ENCODE results near the gene MICU1. TPM values are rescaled to one million over a fixed set of nuclear protein-coding genes. Genes with fewer than 3 reads are reported as not detected.
"Not testable (repeated sequence)": the region's sequence is repeated elsewhere in the genome, so short reads cannot be mapped to it uniquely, and the experiment has no call there.

MICU1 gene
- total RNA-seq, 1 experiment from 2014 or later = 26.7 TPM

DNA sequence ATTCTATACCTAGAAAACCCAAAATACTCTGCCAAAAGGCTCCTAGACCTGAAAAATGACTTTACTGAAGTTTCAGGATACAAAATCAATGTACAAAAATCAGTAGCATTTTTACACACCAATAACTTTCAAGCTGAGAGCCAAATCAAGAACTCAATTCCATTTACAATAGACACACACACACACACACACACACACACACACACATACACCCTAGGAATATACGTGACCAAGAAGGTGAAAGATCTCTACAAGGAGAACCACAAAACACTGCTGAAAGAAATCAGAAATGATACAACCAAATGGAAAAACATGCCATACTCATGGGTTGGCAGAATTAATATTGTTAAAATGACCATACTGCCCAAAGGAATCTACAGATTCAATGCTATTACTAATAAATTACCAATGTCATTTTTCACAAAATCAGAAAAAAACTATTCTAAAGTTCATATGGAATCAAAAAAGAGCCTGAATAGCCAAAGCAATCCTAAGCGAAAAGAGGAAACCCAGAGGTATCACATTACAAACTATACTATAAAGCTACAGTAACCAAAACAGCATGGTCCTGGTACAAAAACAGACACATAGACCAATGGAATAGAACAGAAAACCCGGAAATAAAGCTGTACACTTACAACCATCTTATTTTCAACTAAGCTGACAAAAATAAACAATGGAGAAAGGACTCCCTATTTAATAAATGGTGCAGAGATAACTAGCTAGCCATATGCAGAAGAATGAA is 122.0 kb downstream of the MICU1 start:
- DNase-seq (ENCODE audit: low read depth) = no peak

DNA sequence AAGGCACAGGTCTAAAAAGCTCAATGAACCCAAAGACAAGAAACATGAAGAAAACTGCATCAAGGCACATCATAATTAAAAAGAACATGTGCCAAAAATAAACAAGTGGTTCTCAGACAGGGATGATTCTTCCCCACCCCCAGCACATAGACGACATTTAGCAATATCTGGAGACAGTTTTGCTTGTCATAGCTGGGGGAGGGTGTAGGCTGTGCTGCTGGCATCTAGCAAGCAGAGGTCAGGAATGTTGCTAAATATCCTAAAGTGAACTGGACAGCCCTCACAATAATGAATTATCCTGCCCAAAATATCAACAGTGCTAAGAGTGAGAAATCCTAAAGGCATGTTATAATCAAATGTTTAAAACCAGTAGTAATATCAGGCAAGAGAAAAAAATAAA is 122.6 kb downstream of the MICU1 start:
- no peak for DNase-seq (ENCODE audit: low read depth)

DNA sequence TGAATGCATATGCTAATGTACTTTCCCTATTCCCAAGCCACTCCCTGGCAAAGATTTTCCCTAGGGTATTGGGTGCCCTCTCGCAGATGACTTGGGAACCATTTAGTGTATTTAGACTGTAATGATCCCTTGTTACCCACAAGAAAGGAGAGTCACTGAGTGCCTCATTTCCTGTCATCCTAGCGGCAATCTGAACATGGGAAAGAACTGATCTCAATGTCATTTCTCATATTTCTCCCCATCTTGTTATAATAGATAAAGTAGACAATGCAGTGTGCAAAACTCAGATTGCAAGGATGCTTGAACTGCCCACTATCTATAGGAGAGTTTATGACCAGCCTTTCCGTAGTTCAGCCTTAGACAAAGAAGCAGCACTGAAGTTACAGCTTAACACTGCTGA is 123.3 kb downstream of the MICU1 start:
- DNase-seq (ENCODE audit: low read depth) = no peak

DNA sequence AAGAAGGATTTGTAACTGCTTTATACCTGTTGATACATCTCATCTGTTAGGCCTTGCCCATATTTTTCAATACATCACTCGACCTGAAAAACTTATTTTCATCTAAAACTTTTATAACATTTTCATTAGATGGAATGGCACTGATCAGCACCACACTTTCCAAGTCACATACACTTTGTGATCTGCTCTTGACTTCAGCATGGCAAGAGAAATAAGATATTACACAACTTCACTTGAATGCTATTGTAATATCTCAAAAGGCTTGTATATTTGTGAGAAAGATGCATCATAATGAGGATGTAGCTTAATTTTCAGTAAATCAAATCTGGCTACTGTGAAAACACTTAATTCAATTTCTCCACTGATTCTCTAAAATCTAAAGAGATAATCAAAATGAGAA is 126.2 kb downstream of the MICU1 start:
- no peak for DNase-seq (ENCODE audit: low read depth)

DNA sequence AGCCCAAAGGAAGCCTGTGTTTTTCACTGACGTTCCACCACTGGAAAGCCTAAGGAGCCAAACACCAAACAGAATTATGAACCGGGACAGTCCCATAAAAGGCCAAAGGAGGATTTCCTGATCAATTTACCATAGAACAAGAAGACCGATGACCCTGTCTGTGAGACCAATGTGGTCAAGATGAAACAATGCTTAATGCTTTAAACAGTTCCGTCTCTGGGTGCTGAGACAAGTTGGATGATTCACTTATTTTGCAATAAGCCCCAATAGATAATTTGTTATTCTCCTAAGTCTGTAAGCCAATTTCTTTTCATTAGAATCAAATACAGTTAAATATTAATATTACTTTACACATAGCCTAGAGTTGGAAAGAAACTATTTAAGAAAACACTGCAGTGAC is 134.9 kb downstream of the MICU1 start:
- no peak for DNase-seq (ENCODE audit: low read depth)

DNA sequence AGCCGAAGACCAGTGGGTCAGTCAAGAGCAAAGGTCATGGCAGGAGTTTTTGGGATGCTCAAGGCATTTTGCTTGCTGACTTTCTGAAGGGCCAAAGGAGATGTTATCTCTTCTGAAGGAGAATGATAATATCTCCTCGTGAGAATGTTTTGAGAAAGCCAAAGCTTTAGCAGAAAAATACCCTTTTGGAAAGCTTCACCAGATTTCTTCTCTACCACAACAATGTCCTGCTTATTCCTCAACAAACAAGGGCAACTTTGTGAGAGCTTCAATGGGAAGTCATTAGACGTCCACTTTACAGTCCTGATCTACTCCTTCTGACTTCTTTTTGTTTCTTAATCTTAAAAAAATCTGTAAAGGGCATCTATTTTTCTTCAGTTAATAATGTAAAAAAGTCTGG is 138.4 kb downstream of the MICU1 start:
- DNase-seq (ENCODE audit: low read depth) = no peak

DNA sequence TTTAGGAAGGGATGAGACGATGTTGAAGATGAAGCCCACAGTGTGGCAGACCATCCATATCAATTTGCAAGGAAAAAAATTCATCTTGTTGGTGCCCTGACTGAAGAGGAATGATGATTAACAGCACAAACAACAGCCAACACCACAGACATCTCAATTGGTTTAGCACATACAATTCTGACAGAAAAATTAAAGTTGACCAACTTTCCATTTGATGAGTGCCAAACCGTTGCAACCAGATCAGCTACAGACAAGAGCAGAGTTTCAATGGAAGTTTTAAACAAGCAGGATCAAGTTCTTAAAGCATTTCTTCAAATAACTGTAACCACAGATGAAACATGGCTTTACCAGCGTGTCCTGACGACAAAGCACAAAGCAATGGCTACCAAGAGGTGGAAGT is 138.8 kb downstream of the MICU1 start:
- no peak for DNase-seq (ENCODE audit: low read depth)

DNA sequence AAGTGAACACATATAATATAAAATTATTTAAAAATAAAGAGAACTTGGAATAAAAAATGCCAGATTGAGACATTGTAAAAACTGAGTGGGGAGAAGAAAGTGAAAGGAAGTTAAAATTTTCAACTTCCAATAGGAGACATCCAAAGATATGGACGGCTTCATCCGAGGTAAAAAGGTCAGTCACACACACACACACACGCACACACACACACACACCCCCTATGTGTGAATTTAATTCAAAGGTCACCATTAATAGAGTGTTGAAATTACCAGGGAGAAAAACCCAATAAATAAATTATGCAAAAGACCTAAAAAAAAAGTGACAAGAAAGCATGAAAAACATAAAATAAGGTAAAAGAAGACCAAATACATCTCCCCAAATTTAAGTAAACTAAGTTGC is 140.2 kb downstream of the MICU1 start:
- no peak for DNase-seq (ENCODE audit: low read depth)

DNA sequence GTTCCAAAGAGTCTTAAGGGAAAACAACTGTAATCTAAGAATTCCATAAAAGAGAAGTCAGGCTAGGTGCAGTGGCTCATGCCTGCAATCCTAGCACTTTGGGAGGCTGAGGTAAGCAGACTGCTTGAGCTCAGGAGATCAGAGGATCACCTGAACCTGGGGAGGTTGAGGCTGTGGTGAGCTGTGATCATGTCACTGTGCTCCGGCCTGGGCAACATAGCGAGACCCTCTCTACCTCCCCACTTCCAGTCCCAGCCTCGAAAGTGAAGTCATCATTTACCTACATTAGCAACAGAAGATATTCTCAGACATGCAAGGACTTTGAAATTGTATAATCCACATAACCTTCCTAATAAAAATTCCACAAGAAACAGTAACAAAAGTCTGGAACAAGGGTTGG is 141.4 kb downstream of the MICU1 start:
- no peak for DNase-seq (ENCODE audit: low read depth)

DNA sequence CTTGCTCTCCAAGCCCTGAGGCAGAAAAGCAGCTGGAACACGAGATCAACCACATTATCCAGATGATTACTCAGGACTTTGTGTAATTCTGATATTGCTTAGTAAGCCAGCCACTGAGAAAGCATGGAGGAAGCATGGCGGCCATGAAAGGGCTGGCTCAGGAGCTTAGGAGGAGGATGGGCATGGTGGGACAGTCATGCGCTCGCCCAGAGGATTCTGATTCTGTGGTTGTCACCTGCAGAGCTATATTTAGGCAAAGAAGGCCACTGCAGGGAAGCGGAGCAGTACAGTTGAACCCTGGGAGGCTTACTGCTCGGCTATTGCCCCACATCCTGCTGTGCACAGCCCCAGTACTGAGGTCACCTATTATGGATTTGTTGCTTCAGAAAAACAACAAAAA is 142.4 kb downstream of the MICU1 start:
- DNase-seq (ENCODE audit: low read depth) = no peak

DNA sequence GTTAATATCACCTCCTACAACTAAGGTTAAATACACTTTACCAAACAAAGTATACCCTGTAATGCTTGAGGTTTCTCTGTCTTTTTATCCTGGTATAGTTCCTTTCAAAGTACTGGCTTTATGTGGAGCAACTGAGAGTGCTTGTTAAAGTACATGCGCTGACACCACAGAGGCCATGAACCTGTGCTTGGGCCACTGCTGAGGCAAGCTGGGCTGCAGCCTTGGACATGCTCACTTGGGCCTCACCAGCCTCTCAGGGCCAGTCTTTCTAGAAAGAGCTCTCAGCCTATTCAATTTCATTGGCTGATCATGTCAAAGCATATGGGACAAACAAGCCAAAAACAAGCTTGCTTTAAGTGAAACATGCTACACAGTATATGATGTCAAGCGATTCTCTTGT is 145.0 kb downstream of the MICU1 start:
- no peak for DNase-seq (ENCODE audit: low read depth)

DNA sequence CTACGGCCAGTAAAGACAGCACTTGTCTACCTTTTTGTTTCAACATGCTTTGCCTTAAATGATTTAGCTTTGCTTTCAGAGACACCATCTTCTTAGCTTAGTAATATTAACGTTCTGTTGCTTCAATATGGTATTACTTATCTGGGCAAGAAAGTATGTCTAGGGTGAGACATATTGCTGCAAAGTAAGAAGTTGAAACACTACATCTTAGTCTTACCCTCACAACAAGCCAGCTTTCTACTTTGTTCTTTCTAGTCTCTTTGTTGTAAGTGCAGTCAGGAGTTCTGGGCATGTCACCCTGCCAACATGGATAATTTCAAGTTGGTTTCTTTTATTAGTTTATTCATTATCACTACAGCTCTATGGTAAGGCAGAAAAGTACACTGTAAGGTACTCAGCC is 148.4 kb downstream of the MICU1 start:
- DNase-seq (ENCODE audit: low read depth) = no peak

DNA sequence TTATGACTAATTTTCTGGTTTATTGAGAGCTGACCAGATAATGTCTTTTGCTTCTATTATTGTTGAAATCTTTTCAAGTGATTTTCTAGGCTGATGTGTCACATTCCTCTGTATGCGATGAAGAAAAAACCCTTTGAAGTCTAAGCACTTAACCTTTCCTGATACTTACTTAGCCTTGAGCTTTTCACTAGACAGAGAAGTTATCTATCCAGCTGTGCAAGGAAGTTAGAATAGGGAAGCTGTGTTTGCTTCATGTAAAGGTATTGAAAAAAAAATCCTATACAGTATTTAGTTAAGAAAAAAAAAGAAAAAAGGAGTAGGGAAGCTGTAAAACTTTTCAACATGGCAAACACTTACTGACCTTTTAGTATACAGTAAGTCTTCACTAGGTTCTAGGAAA is 153.6 kb downstream of the MICU1 start:
- no peak for DNase-seq (ENCODE audit: low read depth)

DNA sequence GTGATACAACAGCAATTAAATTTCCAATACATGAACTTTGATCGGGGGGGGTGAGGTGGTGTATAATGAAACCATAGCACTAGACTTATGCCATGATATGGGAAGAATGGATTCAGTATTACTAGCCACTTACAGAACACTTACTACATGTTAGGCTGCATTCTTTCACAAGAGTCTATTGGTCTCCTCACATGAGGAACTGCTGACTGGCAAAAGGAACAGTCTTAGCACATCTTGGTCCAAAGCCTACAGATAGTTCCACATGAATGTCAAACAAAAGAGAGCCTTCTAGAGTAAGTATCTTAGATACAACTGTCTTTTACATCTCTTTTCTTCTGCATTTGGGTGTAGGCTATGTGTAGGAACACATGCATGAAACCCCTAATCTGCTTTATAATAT is 155.2 kb downstream of the MICU1 start:
- DNase-seq (ENCODE audit: low read depth) = no peak

DNA sequence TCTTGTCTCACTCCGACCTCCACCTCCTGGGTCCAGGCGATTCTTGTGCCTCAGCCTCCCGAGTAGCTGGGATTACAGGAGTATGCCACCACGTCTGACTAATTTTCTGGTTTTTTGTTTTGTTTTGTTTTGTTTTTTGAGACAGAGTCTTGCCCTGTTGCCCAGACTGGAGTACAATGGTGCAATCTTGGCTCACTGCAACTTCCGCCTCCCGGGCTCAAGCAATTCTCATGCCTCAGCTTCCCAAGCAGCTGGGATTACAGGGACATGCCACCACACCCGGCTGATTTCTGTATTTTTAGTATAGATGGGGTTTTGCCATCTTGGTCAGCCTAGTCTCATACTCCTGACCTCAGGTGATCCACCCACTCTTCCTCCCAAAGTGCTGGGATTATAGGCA is 158.8 kb downstream of the MICU1 start:
- DNase-seq (ENCODE audit: low read depth) = not testable (repeated sequence)

DNA sequence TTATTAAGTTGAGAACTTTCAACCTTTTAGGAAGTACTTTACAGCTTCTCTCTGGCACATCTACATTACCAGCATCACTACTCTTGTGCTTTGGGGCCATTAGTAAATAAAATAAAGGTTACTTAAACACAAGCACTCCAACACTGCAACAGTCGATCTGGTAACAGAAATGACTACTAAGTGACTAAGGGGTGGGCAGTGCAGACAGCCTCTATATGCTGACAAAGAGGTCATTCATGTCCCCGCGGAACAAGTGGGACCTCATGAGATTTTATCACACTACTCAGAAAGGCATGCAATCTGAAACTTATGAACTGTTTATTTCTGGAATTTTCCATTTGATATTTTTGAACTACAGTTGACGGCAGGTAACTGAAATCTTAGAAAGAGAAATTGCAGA is 159.9 kb downstream of the MICU1 start:
- no peak for DNase-seq (ENCODE audit: low read depth)

DNA sequence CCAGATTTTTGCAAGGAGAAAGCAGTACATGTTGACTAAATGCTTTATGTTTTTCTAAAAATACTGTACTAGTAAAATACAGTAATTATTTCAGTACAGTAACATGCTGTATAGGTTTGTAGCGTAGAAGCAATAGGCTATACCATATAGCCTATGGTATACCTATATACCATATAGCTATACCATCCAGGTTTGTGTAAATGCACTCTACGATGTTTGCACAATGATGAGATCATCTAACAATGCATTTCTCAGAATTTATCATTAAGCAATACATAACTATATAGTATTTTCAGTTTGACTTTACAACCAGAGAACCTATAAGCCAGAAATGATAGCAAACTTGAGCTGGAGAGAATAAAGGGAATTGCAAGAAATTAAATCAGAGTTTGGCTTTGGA is 161.4 kb downstream of the MICU1 start:
- DNase-seq (ENCODE audit: low read depth) = no peak

DNA sequence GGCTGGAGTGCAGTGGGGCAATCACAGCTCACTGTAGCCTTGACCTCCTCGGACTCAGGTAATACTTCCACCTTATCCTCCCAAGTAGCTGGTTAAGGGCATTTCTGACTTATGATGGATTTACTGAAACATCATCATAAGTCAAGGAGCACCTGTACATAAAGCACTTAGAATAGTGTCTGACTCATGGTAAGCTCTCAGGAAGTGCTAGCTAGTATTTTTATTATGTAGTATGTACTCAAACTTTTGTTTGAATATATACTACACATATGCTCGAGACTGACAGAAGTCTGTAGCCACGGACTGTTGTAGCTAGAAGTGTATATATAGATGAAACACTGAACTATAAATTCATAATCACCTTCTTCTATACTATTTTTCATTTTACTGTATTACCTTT is 163.6 kb downstream of the MICU1 start:
- DNase-seq (ENCODE audit: low read depth) = no peak

DNA sequence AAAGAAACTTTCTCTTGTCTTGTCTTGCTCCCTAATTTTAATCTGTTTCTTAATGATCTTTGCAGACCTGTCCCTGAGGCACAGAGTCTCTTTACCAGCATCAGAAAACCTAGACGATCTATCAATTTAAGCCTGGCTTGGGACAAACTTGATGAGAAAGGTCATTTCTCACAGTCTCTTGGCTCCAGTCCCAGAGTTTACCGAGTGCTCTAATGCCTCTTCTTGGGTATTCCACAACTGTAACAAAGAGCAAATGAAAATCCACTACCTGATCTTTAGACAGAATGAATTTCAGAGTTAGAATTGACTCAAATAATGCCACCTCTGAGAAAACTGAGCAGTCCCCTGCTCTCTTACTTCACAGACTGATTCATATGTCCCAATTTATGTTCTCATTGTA is 164.8 kb downstream of the MICU1 start:
- no peak for DNase-seq (ENCODE audit: low read depth)

DNA sequence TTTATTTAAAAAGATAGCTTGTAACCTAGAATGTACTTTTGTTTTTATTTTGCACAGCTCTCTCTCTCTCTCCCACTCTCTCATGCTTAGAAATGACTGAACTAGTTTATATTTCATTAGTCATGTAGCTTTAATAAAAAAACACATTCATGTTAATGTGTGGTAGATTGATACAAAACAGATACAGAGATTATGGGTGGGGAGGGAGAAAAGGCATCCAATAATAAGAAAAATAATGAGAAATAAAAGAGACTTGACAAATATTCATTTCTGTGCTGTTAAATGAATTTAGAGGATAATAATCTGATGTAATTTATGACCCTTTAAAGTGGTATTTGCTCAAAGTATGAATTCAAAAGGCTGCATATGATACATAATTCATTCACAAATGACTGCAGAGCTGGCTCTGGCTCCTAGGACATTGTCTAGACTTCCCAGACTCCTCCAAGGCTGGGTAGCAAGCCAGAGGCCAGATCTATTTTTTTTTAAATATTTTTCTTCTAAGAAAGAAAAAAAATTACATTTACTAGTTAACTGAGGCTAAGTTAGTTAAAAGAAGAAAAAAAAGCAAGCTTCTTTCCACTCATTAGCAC is 165.5 kb downstream of the MICU1 start:
- no peak for DNase-seq (ENCODE audit: low read depth)

DNA sequence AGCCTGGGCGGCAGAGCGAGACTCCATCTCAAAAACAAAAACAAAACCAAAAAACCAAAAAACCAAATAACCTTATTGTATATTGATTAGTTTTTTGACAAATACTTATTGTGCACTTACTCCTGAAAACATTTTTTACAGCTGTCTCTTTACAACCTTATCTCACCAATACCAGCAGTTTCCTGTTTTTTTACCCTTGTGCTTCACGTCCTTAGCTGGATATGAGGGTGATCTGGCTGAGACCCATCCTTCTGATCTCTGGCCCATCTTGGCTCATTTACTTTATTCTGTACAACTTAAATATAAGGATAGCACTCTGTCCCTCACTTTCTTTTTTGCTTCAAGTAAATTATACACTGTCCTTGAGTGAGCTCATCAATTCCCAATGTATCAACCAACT is 166.6 kb downstream of the MICU1 start:
- no peak for DNase-seq (ENCODE audit: low read depth)

DNA sequence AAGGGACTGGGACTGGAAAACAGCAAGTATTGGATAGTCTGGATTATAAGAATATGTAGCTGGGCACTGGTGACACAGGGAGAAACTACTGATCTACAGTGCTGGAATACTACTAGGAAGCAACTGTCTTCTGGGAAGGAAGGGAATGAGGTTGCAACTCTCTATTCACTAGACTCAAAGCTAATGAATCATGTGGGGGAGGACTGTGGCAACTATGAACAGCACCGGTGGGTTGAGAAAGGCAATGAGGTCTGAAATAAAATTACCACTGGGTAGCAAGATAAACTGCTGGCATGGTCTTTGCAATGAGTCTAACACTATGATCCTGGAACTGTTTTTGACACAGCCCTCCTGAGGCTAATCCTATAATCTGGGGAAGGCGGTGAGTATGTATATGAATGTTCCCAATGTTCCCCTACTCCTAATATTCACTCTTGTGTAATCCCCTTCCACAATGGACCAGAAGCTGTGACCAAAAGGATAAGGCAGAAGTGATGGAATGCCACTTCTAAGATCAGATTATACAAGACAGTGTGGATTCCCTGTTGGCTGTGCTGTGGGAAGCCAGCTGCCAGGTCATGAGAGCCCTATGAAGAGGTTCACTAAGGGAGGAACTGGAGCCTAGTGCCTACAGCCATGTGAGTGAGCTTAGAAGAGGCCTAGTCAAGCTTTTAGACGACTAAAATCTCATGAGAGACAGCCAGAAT is 169.8 kb downstream of the MICU1 start:
- no peak for DNase-seq (ENCODE audit: low read depth)

DNA sequence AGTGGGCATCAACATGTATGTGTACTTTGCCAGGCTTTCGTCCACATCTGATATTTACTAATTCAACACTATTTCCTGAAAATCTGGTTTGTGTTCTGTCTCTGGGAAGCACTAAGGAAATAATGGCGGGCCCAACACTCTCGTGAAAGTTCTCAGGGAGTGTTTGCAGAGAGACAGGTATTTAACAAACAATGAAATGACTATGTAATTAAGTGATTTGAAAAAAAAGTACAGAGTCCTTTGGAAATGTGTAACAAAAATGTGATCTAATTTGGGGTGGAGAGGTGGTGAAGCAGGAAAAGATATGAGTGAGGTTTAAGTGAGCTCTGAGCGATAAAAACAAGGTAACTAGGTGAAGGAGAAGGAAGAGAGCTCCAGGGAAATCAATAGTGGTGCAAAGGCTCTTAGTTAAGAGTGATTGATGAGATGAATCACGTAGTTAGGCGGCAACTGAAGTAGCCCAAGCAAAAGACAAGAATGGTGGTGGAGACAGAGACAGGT is 175.9 kb downstream of the MICU1 start:
- no peak for DNase-seq (ENCODE audit: low read depth)
